ENCODE results near the gene RPA3. TPM values are rescaled to one million over a fixed set of nuclear protein-coding genes. Genes with fewer than 3 reads are reported as not detected.
"Not testable (repeated sequence)": the region's sequence is repeated elsewhere in the genome, so short reads cannot be mapped to it uniquely, and the experiment has no call there.

The RPA3 gene
- total RNA-seq, 3 donors from 2014 or later, result 23.2 to 38.4 (median 28.7) TPM

- Histone ChIP-seq H3K4me3 (no peak overlapping the region), H3K4me1 (ENCODE audit: low read depth) (no peaks in the 10 kb centered on the region), H3K9me3 (no peaks in the 10 kb centered on the region), H3K36me3 (ENCODE audit: low read depth) (no peaks in the 10 kb centered on the region)
- intact Hi-C loops (cut with DNase I, micrococcal nuclease), result loop anchor here in 1 of 2 donors (10.0 kb wide), 2 partner anchors 77 to 527 kb away; no protein-coding TSS in a partner anchor
- TF ChIP-seq CTCF (IDR thresholded peaks at IDR 0.05), result no peak
- DNase-seq, result no peak
- no peak for ATAC-seq
Measured at GRCh38 chr7:7687800-7688199, 30.6 kb downstream of the RPA3 start.

DNA sequence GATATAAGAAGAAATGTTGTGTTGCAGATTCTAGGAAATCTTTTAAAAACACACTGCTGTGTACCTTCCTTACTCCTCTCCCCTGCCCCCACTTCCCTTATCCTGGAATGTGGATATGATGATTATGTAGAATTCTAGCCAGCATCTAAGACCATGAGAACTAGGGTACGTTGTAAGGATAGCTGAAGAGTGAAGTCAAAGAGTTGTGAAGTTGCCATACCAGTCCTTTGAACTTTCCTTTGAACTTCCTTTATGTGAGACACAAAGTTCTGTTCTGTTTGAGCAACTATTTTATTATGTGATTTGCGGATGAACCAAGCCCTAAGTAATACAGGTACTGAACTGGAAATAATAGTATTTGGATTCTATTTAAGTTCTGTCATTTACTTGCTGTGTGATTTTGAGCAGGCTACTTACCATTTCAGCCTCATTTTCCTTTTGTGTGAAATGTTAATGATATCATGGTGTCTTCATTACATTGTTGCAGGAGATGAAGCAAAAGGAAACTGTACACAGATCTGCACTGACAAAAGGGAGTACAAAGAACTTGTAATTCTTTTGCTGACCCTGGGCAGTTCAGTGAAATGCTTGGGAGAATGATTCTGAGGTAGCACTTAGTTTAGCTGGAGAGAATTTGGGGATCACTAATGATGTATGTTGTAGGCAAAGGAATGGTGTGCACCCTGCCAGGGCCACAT is 31.4 kb downstream of the RPA3 start:
- DNase-seq, result no peak
- intact Hi-C loops (cut with DNase I, micrococcal nuclease), result loop anchor here in 1 of 2 donors (10.0 kb wide), 2 partner anchors 78 to 528 kb away; no protein-coding TSS in a partner anchor
- ATAC-seq, result peak; percentile 31
- H3K36me3 ChIP-seq (ENCODE audit: low read depth), result no peaks in the 10 kb centered on the region
- no peak overlapping the region for H3K4me3 ChIP-seq
- H3K9me3 ChIP-seq, result no peaks in the 10 kb centered on the region
- no peaks in the 10 kb centered on the region for H3K4me1 ChIP-seq (ENCODE audit: low read depth)
- no peak for TF ChIP-seq CTCF (IDR thresholded peaks at IDR 0.05)

GRCh38 chr7:7682861-7683260 is 35.5 kb downstream of the RPA3 start:
- peak; percentile 14 for ATAC-seq
- no peaks in the 10 kb centered on the region for H3K4me1 ChIP-seq (ENCODE audit: low read depth)

DNA sequence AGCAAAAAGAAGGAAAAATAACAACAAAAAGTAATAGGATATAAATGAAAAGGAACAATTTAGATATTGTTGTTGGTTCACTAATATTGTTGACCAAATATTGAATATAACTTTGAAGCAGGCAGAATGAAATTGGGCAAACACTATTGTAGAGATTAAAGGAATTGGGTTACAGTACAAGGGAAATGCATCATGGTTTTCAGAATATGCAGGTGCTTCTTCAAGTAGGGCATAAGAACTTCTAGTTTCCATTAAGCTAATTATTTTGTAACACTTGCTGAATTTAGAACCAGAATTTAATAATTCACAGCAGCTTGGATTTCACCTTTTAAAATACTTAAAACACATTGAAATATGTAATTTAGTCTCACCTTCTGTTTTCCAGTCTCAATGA is 36.5 kb downstream of the RPA3 start:
- Histone ChIP-seq H3K4me1 (ENCODE audit: low read depth) (no peaks in the 10 kb centered on the region), H3K9me3 (no peaks in the 10 kb centered on the region), H3K36me3 (ENCODE audit: low read depth) (no peaks in the 10 kb centered on the region), H3K4me3 (no peak overlapping the region)
- intact Hi-C loops (cut with DNase I, micrococcal nuclease), result loop anchor here (5.0 to 10.0 kb wide), 3 partner anchors 80 to 533 kb away; no protein-coding TSS in a partner anchor
- no peak for DNase-seq
- ATAC-seq, result no peak
- TF ChIP-seq CTCF (IDR thresholded peaks at IDR 0.05), result no peak

More at GRCh38 chr7:7682861-7683260, 35.5 kb downstream of the RPA3 start:
- no peak for TF ChIP-seq CTCF (IDR thresholded peaks at IDR 0.05)
- Histone ChIP-seq H3K9me3 (no peaks in the 10 kb centered on the region), H3K36me3 (ENCODE audit: low read depth) (no peaks in the 10 kb centered on the region), H3K4me3 (no peak overlapping the region)
- no peak for DNase-seq
- intact Hi-C loops (cut with DNase I, micrococcal nuclease), result loop anchor here (5.0 to 10.0 kb wide), 3 partner anchors 79 to 532 kb away; no protein-coding TSS in a partner anchor

DNA sequence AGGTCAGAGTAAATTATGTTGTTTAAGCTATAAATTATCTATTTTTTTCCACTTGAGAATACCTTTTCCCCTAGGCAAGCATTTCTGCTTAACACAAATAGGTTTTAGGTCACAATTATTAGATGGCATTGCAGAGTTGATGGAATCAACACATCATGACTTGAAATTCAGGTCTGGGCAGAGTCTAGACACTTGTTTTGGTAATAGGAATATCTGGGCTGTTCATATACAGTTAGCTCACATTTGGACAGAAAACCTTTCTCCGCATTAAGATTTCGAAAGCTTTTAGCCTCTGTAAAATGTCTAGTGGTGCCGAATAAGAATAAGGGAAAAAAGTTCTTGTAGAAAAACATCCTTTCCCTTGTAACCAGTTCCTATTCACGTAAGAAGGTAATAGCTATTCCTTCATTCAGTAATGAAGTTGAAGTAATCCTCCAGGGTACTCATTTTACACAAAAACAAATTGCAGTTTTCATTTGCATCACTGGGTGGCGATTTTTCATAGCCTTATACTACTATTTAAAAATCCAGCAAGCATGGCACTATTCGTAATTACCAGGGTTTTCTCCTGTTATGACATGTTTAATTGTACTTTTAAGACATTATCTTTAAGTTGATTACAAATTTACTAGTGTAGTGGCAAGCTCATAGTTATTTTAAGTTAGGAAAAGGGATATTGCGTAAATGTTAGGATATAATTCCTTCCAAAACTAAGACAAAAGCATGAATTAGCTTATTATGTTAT is 37.0 kb downstream of the RPA3 start:
- H3K36me3 ChIP-seq (ENCODE audit: low read depth), result no peaks in the 10 kb centered on the region
- intact Hi-C loops (cut with DNase I, micrococcal nuclease), result loop anchor here (5.0 to 10.0 kb wide), 3 partner anchors 81 to 533 kb away; no protein-coding TSS in a partner anchor
- no peaks in the 10 kb centered on the region for H3K9me3 ChIP-seq
- peak; percentile 13 for TF ChIP-seq CTCF (IDR thresholded peaks at IDR 0.05)
- H3K4me3 ChIP-seq, result no peak overlapping the region
- ATAC-seq (peak; percentile 74), DNase-seq (peak in 1 of 3 donors; percentile 89)
- no peaks in the 10 kb centered on the region for H3K4me1 ChIP-seq (ENCODE audit: low read depth)

GRCh38 chr7:7679640-7680039 is 38.8 kb downstream of the RPA3 start:
- intact Hi-C loops (cut with DNase I, micrococcal nuclease), result loop anchor here (5.0 to 10.0 kb wide), 3 partner anchors 83 to 535 kb away; no protein-coding TSS in a partner anchor
- ATAC-seq, H3K4me3 ChIP-seq: not testable (repeated sequence)

More at GRCh38 chr7:7679640-7680039, 38.8 kb downstream of the RPA3 start:
- H3K36me3 ChIP-seq (ENCODE audit: low read depth); DNase-seq; H3K4me1 ChIP-seq (ENCODE audit: low read depth); H3K9me3 ChIP-seq: not testable (repeated sequence)

All from mucosa of descending colon (tissue), 3 donors.